HepG2 (cell line): ENCODE results near the gene MLST8. TPM values are rescaled to one million over a fixed set of nuclear protein-coding genes. Genes with fewer than 3 reads are reported as not detected.

Experiments used
- BATF2 ChIP-seq: sonication (generic); formaldehyde crosslinking; IDR thresholded peaks from 2 replicates; pipeline ENCODE4 v1.8.0; 2022; ENCODE audit warnings: mild to moderate bottlenecking, missing genetic modification reagents, moderate library complexity
- EP300 ChIP-seq, 3 experiments: sonication (generic) in 1 of 3; formaldehyde crosslinking in 1 of 3; IDR thresholded peaks; 2 replicates each; pipeline versions ENCODE4 v1.5.1 to v1.6.1; 2011 to 2020; ENCODE audit warnings: low read depth in 2 of 3, low read length in 2 of 3, borderline replicate concordance in 1 of 3, improper control_type of control experiment in 1 of 3, mild to moderate bottlenecking in 1 of 3, missing genetic modification reagents in 1 of 3, moderate library complexity in 1 of 3
- GLMP ChIP-seq: sonication (generic); formaldehyde crosslinking; IDR thresholded peaks from 2 replicates; pipeline ENCODE4 v1.9.0; 2021; ENCODE audit warnings: missing genetic modification reagents, mild to moderate bottlenecking, borderline replicate concordance
- HBP1 ChIP-seq: IDR thresholded peaks from 2 replicates; pipeline ENCODE4 v1.6.1; 2016; ENCODE audit warnings: low read depth, control low read depth
- HHEX ChIP-seq: IDR thresholded peaks from 2 replicates; pipeline ENCODE4 v1.6.1; 2016; ENCODE audit warnings: control low read depth
- IRF2 ChIP-seq: IDR thresholded peaks from 2 replicates; pipeline ENCODE4 v1.6.1; 2018; ENCODE audit warnings: missing genetic modification reagents, missing compliant biosample characterization
- ISL2 ChIP-seq: sonication (generic); formaldehyde crosslinking; IDR thresholded peaks from 2 replicates; pipeline ENCODE4 v1.5.0; 2020; ENCODE audit warnings: missing genetic modification reagents
- NBN ChIP-seq: fragments of 450-650 bp; conservative IDR thresholded peaks from 2 replicates; pipeline ENCODE4 v1.6.1; 2017
- NCOA5 ChIP-seq: sonication (generic); formaldehyde crosslinking; IDR thresholded peaks from 2 replicates; pipeline ENCODE4 v1.4.0; 2020; ENCODE audit warnings: missing genetic modification reagents
- NPAS2 ChIP-seq: sonication (generic); formaldehyde crosslinking; IDR thresholded peaks from 2 replicates; pipeline ENCODE4 v1.8.0; 2022; ENCODE audit warnings: mild to moderate bottlenecking, missing genetic modification reagents, borderline replicate concordance
- PHF5A ChIP-seq: IDR thresholded peaks from one replicate; pipeline ENCODE4 v1.6.1; 2018; ENCODE audit warnings: low read depth, missing genetic modification reagents; ENCODE audit not compliant: unreplicated experiment
- RCOR2 ChIP-seq: IDR thresholded peaks from 2 replicates; pipeline ENCODE4 v1.6.1; 2016; ENCODE audit warnings: missing biosample characterization, missing genetic modification reagents
- SETDB1 ChIP-seq: sonication (generic); formaldehyde crosslinking; IDR thresholded peaks from 2 replicates; pipeline ENCODE4 v1.5.1; 2020; ENCODE audit warnings: missing genetic modification reagents, mild to moderate bottlenecking, borderline replicate concordance
- TEAD3 ChIP-seq: optimal IDR thresholded peaks from 2 replicates; pipeline ENCODE3; 2016; ENCODE audit warnings: borderline replicate concordance
- TRIM24 ChIP-seq: sonication (generic); formaldehyde crosslinking; IDR thresholded peaks from 2 replicates; pipeline ENCODE4 v1.8.0; 2022; ENCODE audit warnings: mild to moderate bottlenecking, missing genetic modification reagents
- U2AF2 ChIP-seq: fragments of 200-400 bp; formaldehyde crosslinking; IDR thresholded peaks from 2 replicates; pipeline ENCODE4 v1.6.1; 2017; ENCODE audit warnings: low read depth, mild to moderate bottlenecking, low read length
- WIZ ChIP-seq: sonication (generic); formaldehyde crosslinking; IDR thresholded peaks from 2 replicates; pipeline ENCODE4 v1.5.1; 2020; ENCODE audit warnings: mild to moderate bottlenecking, missing genetic modification reagents
- ZNF10 ChIP-seq: sonication (generic); formaldehyde crosslinking; IDR thresholded peaks from 2 replicates; pipeline ENCODE4 v1.4.0; 2020; ENCODE audit warnings: mild to moderate bottlenecking, low read depth, missing genetic modification reagents, borderline replicate concordance
- ZNF224 ChIP-seq: sonication (generic); formaldehyde crosslinking; IDR thresholded peaks from 2 replicates; pipeline ENCODE4 v1.5.0; 2020; ENCODE audit warnings: mild to moderate bottlenecking, missing genetic modification reagents
- ZNF253 ChIP-seq: sonication (generic); formaldehyde crosslinking; IDR thresholded peaks from 2 replicates; pipeline ENCODE4 v1.8.0; 2022; ENCODE audit warnings: mild to moderate bottlenecking, missing genetic modification reagents, borderline replicate concordance
- ZNF414 ChIP-seq: sonication (generic); formaldehyde crosslinking; IDR thresholded peaks from 2 replicates; pipeline ENCODE4 v1.5.0; 2020; ENCODE audit warnings: missing genetic modification reagents
- ZNF562 ChIP-seq: sonication (generic); formaldehyde crosslinking; IDR thresholded peaks from 2 replicates; pipeline ENCODE4 v1.8.0; 2022; ENCODE audit warnings: missing genetic modification reagents, borderline replicate concordance
- ZNF570 ChIP-seq: sonication (generic); formaldehyde crosslinking; IDR thresholded peaks from 2 replicates; pipeline ENCODE4 v1.4.0; 2020; ENCODE audit warnings: mild to moderate bottlenecking, missing genetic modification reagents, borderline replicate concordance
- ZNF672 ChIP-seq: sonication (generic); formaldehyde crosslinking; IDR thresholded peaks from 2 replicates; pipeline ENCODE4 v1.8.1; 2022; ENCODE audit warnings: missing genetic modification reagents
- ZNF691 ChIP-seq: sonication (generic); formaldehyde crosslinking; IDR thresholded peaks from 2 replicates; pipeline ENCODE4 v1.4.0; 2020; ENCODE audit warnings: missing genetic modification reagents, low read depth, mild to moderate bottlenecking, borderline replicate concordance
- polyA plus RNA-seq, 8 experiments: library from polyadenylated mRNA; depleted of rRNA in 3 of 8; stranded (reverse) in 7 of 8; unstranded in 1 of 8; fragments of >200 nt; fragmentation: Illumina TruSeq in 4 of 8; extraction: Trizol in 4 of 8; gene quantifications; 2 replicates each; pipeline versions ENCODE4 v1.2.1 to v1.2.3, GENCODE V29; 2011 to 2016; ENCODE audit warnings: low read depth in 4 of 8, missing spikeins in 1 of 8, mixed read lengths in 1 of 8; ENCODE audit not compliant: insufficient read depth in 1 of 8
- total RNA-seq, 5 experiments: library from RNA; depleted of rRNA; stranded (reverse); fragments of >200 nt; fragmentation: Illumina TruSeq; extraction: Trizol; gene quantifications; 2 replicates each; pipeline ENCODE4 v1.2.3, GENCODE V29; 2016; ENCODE audit warnings: low read depth in 1 of 5

The MLST8 gene
- total and polyA plus RNA-seq, 2 of the 13 experiments (the other 11 are each of a cell fraction or from before 2014, with no cell fraction given): 30.8 to 72.7 TPM

- TF ChIP-seq BATF2 (CRISPR knock-in tag) (no peak), WIZ (no peak), ZNF570 (CRISPR knock-in tag) (no peak), NPAS2 (no peak), HBP1 (CRISPR knock-in tag) (peak; percentile 86), NCOA5 (CRISPR knock-in tag) (no peak), U2AF2 (peak; percentile 96), ZNF672 (CRISPR knock-in tag) (no peak), ZNF10 (no peak), ZNF691 (CRISPR knock-in tag) (peak; percentile 47; the same call in 1 of the 2 replicates), ZNF562 (CRISPR knock-in tag) (no peak), IRF2 (CRISPR knock-in tag) (peak; percentile 67; the same call in 1 of the 2 replicates), GLMP (CRISPR knock-in tag) (no peak), PHF5A (CRISPR knock-in tag) (no peak), RCOR2 (no peak), TEAD3 (CRISPR knock-in tag) (peak; percentile 60), HHEX (no peak), ISL2 (CRISPR knock-in tag) (no peak; the same call in 1 of the 2 replicates), NBN (no peak), TRIM24 (CRISPR knock-in tag) (no peak), ZNF224 (CRISPR knock-in tag) (0 out of 2 replicates have a peak, but pooled peaks have one; percentile 38), EP300 (IDR thresholded peaks at IDR 0.05; ENCODE audit: low read depth in 2 of 2, low read length in 2 of 2) (no peak), EP300 (CRISPR knock-in tag; IDR thresholded peaks at IDR 0.05; ENCODE audit: borderline replicate concordance) (0 out of 2 replicates have a peak, but pooled peaks have one; percentile 16), ZNF253 (CRISPR knock-in tag) (no peak), SETDB1 (no peak), ZNF414 (no peak; the same call in 1 of the 2 replicates)
Observed at GRCh38 chr16:2223221-2223941, 18.1 kb downstream of the MLST8 start, which contains the start of gene E4F1 (continued).
